A549 (cell line): ENCODE measurements around the gene SPACA6. TPM values are rescaled to one million over a fixed set of nuclear protein-coding genes. Genes with fewer than 3 reads are reported as not detected.
"Not testable (repeated sequence)": the region's sequence is repeated elsewhere in the genome, so short reads cannot be mapped to it uniquely, and the experiment has no call there.

Experiments
- ATAC-seq, 2 experiments: fragments of 200-7000 bp in 1 of 2; fragments of >200 bp in 1 of 2; cut with Nextera tagmentation in 1 of 2; cut with Tn5 transposase in 1 of 2; 3 replicates each; pipeline versions ENCODE4 v1.8.0 to v1.9.1; 2018 to 2020; ENCODE audit warnings: mild to moderate bottlenecking in 1 of 2, moderate library complexity in 1 of 2
- CTCF ChIA-PET: fragments of 300-600 bp; sonication (Branson Sonifier 250); formaldehyde crosslinking; extraction: SDS; loops from one replicate; lab custom pipeline; 2021; ENCODE audit warnings: antibody characterized with exemption, inconsistent platforms; lab: Yijun Ruan, JAX
- POLR2A ChIA-PET: fragments of 350-600 bp; formaldehyde crosslinking; extraction: SDS; loops from one replicate; lab custom pipeline; 2021; ENCODE audit warnings: antibody characterized with exemption, inconsistent platforms; lab: Yijun Ruan, JAX
- DNase-seq, 2 experiments: peaks; one replicate each; pipeline versions ENCODE4 v3.0.0 to v3.0.0-alpha.2; 2011 to 2016; ENCODE audit warnings: low read depth in 1 of 2, low spot score in 1 of 2
- FAIRE-seq: peaks from 2 replicates; lab custom pipeline; 2011; peaks lifted over from hg19 to GRCh38; lab: Jason Lieb, UNC
- H3K27ac ChIP-seq, 2 experiments: fragments of >200 bp; sonication (Bioruptor Twin); formaldehyde crosslinking; 3 replicates each; pipeline ENCODE4 v1.5.1; 2016 to 2017
- H3K4me1 ChIP-seq: fragments of >200 bp; sonication (Bioruptor Twin); formaldehyde crosslinking; 3 replicates; pipeline ENCODE4 v1.6.1; 2016
- H3K4me2 ChIP-seq: fragments of >200 bp; sonication (Bioruptor Twin); formaldehyde crosslinking; 3 replicates; pipeline ENCODE4 v1.6.1; 2016
- H3K4me3 ChIP-seq: fragments of >200 bp; sonication (Bioruptor Twin); formaldehyde crosslinking; 3 replicates; pipeline ENCODE4 v1.5.1; 2016
- H3K9me3 ChIP-seq: fragments of >200 bp; sonication (Bioruptor Twin); formaldehyde crosslinking; 3 replicates; pipeline ENCODE4 v1.6.1; 2016
- ATOH8 ChIP-seq: fragments of 250-450 bp; sonication (Bioruptor Pico); IDR thresholded peaks from 2 replicates; pipeline ENCODE4 v1.5.0; 2020; ENCODE audit warnings: low read depth, mild to moderate bottlenecking, moderate library complexity
- CEBPB ChIP-seq, 2 experiments: fragments of >200 bp in 1 of 2; sonication (Bioruptor Twin) in 1 of 2; formaldehyde crosslinking in 1 of 2; IDR thresholded peaks; 2 replicates each; pipeline ENCODE4 v1.6.1; 2012 to 2016
- CTCF ChIP-seq: fragments of >200 bp; sonication (Bioruptor Twin); formaldehyde crosslinking; IDR thresholded peaks from 3 replicates; pipeline ENCODE4 v1.5.1; 2016
- GATA3 ChIP-seq: IDR thresholded peaks from 2 replicates; pipeline ENCODE4 v1.6.1; 2012; ENCODE audit warnings: borderline replicate concordance
- KDM1A ChIP-seq: fragments of 200-600 bp; sonication (generic); IDR thresholded peaks from 2 replicates; pipeline ENCODE4 v1.6.1; 2016; ENCODE audit warnings: low read depth, mild to moderate bottlenecking
- MAFK ChIP-seq: fragments of 450-650 bp; IDR thresholded peaks from 2 replicates; pipeline ENCODE4 v1.6.1; 2014; ENCODE audit not compliant: partially characterized antibody
- MAX ChIP-seq: IDR thresholded peaks from 2 replicates; pipeline ENCODE4 v1.6.1; 2012
- RAD21 ChIP-seq, 2 experiments: fragments of >200 bp in 1 of 2; sonication (Bioruptor Twin) in 1 of 2; formaldehyde crosslinking in 1 of 2; IDR thresholded peaks in 1 of 2; conservative IDR thresholded peaks in 1 of 2; 2 replicates in 1 of 2; 3 replicates in 1 of 2; pipeline ENCODE4 v1.6.1; 2012 to 2018; ENCODE audit warnings: inconsistent platforms in 1 of 2
- RCOR1 ChIP-seq: fragments of 150-350 bp; IDR thresholded peaks from 2 replicates; pipeline ENCODE4 v1.6.1; 2014; ENCODE audit warnings: antibody characterized with exemption, low read length, low read depth
- USF2 ChIP-seq: fragments of 450-650 bp; IDR thresholded peaks from 2 replicates; pipeline ENCODE4 v1.6.1; 2014; ENCODE audit warnings: antibody characterized with exemption
- ZSCAN20 ChIP-seq: fragments of 250-450 bp; sonication (Bioruptor Pico); IDR thresholded peaks from 2 replicates; pipeline ENCODE4 v1.8.0; 2022; ENCODE audit warnings: mild to moderate bottlenecking, moderate library complexity
- WGBS: methylation state at CpG from one replicate; pipeline ENCODE4 v1.1.6; 2017; ENCODE audit errors: missing lambda C conversion rate; 5-methylcytosine and 5-hydroxymethylcytosine counted together
- polyA plus RNA-seq, 4 experiments: library from polyadenylated mRNA; depleted of rRNA in 3 of 4; stranded (reverse); fragments of >200 nt; fragmentation: RNase III in 1 of 4; extraction: RNeasy Plus Mini Kit Qiagen cat#74134 plus additional on column Dnase treatment in 1 of 4; gene quantifications; 2 replicates in 3 of 4; 3 replicates in 1 of 4; pipeline ENCODE4 v1.2.3, GENCODE V29; 2011 to 2017

Gene SPACA6
- polyA plus RNA-seq, 2 of the 4 experiments (the other 2 are of a cell fraction), result 9.5 to 36.4 TPM

- FAIRE-seq (peak; percentile 86), DNase-seq (peak in 1 of 2 experiments; percentile 67), ATAC-seq (peak in 1 of 2 experiments; percentile 79; a peak in 3 of 6 replicates)
- H3K4me1 ChIP-seq, H3K27ac ChIP-seq, POLR2A ChIA-PET, H3K4me2 ChIP-seq, H3K4me3 ChIP-seq: not testable (repeated sequence)
- WGBS, result 5% methylated on average over 7 of the region's 7 CpGs
- TF ChIP-seq CTCF (peak; percentile 23; the same call in 2 of the 3 replicates), MAFK (peak; percentile 57), RAD21 (conservative IDR thresholded peaks at IDR 0.05 in 1 of 2, IDR thresholded peaks at IDR 0.05 in 1 of 2) (peak in 1 of 2 experiments; percentile 17; a peak in 1 of 5 replicates)
- CTCF ChIA-PET, result interaction anchor here (0.6 to 2.7 kb wide), 5 partner anchors 8 to 254 kb away, joined by 3 to 13 read pairs (median 5); no protein-coding TSS in a partner anchor
- peaks cover 26% of the 10 kb centered on the region for H3K9me3 ChIP-seq
Observed at GRCh38 chr19:51675911-51676565, 17.1 kb upstream of the SPACA6 start.

DNA sequence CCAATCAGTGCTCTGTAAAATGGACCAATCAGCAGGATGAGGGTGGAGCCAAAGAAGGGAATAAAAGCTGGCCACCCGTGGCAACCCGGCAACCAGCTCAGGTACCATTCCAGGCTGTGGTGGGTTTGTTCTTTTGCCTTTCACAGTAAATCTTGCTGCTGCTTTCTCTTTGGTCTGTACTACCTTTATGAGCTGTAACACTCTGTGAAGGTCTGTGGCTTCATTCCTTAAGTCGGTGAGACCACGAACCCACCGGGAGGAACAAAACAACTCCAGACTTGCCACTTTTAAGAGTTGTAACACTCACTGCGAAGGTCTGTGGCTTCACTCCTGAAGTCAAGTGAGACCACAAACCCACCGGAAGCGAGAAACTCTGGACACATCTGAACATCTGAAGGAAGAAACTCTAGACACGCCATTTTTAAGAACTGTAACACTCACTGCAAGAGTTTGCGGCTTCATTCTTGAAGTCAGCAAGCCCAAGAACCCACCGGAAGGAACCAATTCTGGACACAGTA lies 16.5 kb upstream of the SPACA6 start:
- TF ChIP-seq KDM1A, result no peak
- no peak for TF ChIP-seq RCOR1
- TF ChIP-seq USF2, result no peak
- no peak for TF ChIP-seq ZSCAN20
- TF ChIP-seq GATA3, result no peak
- ChIA-PET POLR2A (no interaction called here), CTCF (interaction anchor here (0.6 to 2.7 kb wide), 5 partner anchors 8 to 254 kb away, joined by 3 to 13 read pairs (median 5); no protein-coding TSS in a partner anchor)
- WGBS, result 48% methylated on average over 11 of the region's 11 CpGs
- Histone ChIP-seq H3K4me3 (no peak overlapping the region), H3K4me1 (no peaks in the 10 kb centered on the region), H3K4me2 (no peak overlapping the region), H3K9me3 (peaks cover 30% of the 10 kb centered on the region), H3K27ac (no peak overlapping the region)
- ATAC-seq (no peak), DNase-seq (no peak), FAIRE-seq (no peak)

- no peak overlapping the region for H3K4me2 ChIP-seq
- peak; percentile 72 for FAIRE-seq
Observed at GRCh38 chr19:51680474-51680873, 12.7 kb upstream of the SPACA6 start.

More at GRCh38 chr19:51680474-51680873, 12.7 kb upstream of the SPACA6 start:
- no peak overlapping the region for H3K4me3 ChIP-seq
- no peaks in the 10 kb centered on the region for H3K4me1 ChIP-seq
- ChIA-PET CTCF (interaction anchor here (0.5 to 1.1 kb wide), 3 partner anchors 24 to 865 kb away, joined by 3 read pairs; no protein-coding TSS in a partner anchor), POLR2A (no interaction called here)
- H3K9me3 ChIP-seq, result peaks cover 36% of the 10 kb centered on the region
- no peak for DNase-seq
- H3K27ac ChIP-seq, result no peak overlapping the region
- ATAC-seq, result no peak
- 63% methylated on average over 1 of the region's 1 CpG for WGBS
- TF ChIP-seq CEBPB (IDR thresholded peaks at IDR 0.05) (0 out of 4 replicates have a peak, but pooled peaks of 1 of the 2 experiments have one; percentile 25), RCOR1 (no peak), ATOH8 (CRISPR knock-in tag) (no peak), MAX (no peak)
